Globus pallidus (tissue), 1 donor: ENCODE results near the gene ZNF335.
"Not testable (repeated sequence)": the region's sequence is repeated elsewhere in the genome, so short reads cannot be mapped to it uniquely, and the experiment has no call there.

Source experiments
- DNase-seq: peaks from one replicate; pipeline ENCODE4 v3.0.0-alpha.2; 2015; ENCODE audit warnings: low spot score

The ZNF335 gene

DNA sequence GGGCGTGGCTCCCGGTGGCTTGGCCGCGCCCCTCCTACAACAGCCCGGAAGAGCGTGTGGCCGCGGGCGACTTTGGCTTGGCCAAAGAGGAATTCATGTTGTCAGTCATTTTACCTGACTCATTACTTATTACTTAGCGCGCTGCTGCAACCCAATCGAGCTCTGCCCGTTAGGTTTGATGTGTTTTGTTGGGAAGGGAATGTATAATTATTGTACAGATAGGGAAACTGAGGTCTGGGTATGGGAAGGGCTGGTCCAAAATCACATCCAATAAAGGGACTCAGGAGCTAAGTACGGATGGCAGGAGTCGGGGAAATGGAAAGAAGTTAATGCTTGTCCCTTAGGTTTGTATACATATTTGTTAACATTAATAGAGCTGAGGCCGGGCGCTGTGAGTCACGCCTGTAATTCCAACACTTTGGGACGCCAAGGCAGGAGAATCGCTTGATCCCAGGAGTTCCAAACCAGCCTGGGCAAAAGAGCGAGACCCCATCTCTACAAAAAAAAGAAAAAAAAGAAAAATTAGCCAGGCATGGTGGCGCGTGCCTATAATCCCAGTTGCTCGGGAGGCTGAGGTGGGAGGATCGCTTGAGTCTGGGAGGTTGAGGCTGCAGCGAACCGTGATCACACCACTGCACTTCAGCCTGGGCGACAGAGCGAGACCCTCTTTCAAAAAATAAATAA lies 639 bp upstream of the ZNF335 start:
- no peak for DNase-seq

DNA sequence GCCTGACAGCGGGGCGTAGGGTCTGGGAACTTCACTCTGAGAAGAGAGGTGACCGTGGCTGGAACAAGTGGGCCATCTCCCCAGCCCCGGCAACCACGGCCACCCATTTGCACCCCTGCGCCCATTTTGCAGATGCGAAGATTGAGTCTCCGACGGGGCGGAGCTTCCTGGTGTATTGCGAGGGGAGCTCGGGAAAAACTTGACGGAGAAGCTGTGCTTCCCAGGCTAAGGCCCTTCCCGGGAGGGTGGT lies 653 bp downstream of the ZNF335 start:
- DNase-seq: no peak

- no peak for DNase-seq
Measured at GRCh38 chr20:45970646-45971424, 1.2 kb downstream of the ZNF335 start.

DNA sequence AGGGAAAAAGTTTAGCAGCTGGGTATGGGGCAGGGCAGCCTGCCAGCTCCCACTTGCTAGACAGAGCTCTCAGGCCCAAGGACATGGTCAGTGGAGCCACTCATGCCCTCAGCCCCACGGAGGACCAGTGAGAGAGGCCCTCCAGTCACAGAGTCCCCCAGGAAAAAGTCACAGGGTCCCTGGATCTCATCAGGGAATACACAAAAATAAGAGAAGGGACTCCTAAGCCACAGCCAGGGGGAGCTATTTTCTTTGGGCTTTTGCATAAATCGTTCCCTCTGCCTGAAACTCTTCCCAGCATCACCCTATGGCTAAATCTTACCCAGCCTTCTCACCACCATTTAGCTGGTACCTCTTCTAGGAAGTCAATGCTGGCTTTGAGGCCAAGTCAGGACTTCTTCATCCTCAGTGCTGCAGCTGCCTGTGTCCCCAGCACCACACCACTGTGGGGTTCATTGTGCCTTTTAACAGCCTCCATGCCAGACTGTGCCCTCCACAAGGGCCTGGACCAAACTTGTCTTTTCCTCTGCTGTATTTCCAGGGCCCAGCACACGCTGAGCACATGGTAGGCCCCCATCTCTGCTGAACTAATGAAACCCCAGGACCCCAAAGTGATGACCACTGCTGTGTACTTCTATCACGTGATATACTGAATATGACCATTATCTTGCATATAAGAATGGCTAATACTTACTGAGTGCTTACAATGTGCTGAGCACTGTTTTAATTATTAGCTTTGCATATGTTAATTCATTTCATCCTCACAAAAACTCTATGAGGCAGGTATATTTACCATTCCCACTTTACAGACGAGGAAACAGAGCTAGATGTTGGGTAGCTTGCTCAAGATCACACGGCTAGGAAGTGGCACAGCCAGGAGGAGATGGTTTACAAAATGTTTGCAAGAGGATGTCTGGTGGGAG lies 2.0 kb downstream of the ZNF335 start:
- peak; percentile 39 for DNase-seq

- no peak for DNase-seq
Measured at GRCh38 chr20:45968801-45969711, 2.9 kb downstream of the ZNF335 start.

DNA sequence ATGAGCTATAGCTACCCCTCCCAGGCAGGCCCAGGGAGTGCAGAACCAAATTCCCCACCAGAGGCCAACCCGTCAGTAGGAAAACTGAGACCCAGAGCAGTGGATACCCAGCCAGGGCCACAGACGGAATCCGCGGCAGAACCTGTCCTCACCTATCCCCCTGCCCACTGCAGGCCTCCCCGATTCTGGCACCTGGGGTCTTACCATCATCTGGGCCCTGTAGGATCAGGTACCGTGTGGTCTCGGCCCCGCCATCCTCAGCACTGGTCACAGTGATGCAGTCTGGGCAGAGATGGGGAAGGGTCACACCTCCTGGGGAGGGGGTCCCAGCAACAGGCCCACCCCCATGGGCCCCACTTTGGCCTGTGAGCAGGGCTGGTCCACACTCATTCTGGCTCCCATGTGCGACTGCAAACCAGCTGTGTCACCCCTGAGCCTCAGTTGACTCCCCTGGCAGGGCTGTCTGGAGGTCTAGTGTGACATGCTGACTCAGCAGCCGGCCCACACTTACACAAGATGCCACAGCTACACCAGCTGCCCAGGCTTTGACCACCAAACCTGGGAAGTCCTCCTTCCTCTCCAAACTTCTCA lies 3.8 kb downstream of the ZNF335 start:
- no peak for DNase-seq

GRCh38 chr20:45967551-45968080 lies 4.4 kb downstream of the ZNF335 start:
- DNase-seq: no peak

DNA sequence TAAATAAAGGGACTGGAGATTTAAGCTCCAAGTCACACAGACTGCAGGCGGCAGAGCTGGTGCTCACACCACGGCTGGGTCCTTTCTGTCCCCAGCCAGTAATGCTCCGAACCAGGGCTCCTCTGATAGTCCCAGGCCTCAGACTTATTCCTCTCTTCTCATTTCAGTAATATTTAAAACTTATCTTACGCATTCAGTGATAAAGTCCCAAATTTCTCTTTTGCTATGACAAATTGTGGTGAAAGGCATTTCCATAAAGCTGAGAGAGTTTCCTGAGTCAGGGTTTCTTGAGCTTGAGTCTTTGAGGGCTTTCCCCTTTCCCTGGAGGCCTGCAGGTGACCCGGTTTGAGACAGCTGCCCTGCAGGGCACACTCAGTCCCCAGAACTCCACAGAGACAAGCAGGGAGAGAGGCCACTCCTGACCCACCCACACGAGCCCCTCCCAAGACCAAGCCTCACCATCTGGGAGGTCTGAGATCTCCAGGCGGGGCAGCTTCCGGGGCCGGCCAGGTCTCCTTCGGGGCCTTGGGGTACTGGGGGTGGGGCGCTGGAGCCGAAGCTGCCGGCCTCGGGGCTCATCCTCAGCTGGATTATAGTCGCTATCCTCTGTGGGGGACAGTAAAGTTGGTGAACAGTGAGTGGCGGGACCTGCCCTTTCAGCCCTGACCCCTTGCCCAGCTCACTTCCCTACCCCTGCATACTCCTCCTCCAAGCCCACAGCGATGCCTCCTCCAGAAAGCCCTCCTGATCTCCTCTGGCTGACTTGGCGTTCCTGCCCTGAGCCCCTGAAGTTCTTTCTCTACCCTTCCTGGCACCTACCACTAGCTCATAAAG lies 6.6 kb downstream of the ZNF335 start:
- DNase-seq: no peak

DNA sequence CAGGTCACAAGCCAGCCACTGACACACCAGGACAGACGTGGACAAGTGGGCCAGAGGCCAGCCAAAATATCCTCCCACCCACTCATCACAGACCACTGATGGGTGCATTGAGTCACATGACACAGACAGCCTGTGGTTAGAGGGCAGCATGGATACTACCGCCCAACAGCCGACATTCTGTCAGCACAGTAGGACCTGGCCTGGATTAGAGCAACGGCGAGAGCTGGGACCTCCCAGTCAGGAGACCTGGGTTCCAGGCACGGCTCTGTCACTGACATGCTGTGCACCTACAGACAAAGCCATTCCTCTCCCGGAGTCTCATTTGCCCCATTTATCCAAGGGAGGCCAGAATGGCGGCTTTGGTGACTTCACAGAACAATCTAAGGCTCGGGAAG lies 8.0 kb downstream of the ZNF335 start:
- no peak for DNase-seq

- DNase-seq: no peak
Measured at GRCh38 chr20:45963059-45964005, 8.7 kb downstream of the ZNF335 start.

- DNase-seq: no peak
Measured at GRCh38 chr20:45962031-45962755, 9.8 kb downstream of the ZNF335 start.

DNA sequence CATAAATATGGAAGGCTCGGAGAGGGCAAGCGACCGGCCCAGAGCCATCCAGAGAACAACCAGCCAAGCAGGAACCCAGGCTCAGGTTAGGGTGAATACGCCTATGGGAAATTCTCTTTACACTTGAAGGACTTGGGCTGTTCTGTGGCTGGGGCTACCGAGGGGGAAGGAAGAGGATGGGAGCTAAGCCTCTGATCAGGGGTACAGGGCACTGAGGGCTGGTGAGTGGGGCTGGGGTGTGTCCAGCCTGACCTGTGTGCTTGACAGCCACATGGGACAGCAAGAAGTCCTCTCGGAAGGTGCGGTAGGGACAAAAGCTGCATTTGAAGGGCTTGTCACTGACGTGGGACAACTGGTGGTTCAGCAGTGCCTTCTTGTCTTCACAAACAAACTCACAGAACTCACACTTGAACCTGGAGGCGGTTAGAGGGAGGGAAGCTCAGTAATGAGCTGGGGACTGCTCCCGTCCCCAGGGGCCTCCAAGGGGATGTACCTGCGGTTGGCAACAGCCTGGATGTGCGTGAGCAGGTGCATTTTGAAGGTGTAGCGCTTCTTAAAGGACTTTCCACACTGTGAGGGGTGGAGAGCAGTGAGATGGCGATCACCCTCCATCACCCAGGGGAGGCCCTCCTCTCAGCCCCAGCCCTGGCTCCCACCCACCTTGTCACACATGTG lies 11.9 kb downstream of the ZNF335 start:
- no peak for DNase-seq

DNA sequence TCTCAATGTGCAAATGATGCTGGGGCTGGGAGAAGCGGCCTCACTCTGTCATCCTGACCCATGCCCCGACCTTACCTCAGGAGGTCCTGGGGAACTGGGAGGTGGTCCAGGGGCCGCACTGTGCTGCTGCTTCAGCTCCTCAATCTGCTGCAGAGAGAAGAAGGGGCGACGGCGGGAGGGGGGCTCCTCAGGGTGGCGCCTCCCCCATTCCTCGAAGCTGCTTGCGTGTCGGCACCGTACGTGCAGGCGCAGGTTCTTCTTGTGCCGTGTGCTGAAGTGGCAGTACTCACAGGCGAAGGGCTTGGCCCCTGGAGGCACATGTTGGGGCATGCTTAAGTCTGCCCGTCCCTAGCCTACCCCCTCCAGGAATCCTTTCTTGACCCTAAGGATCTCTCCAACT lies 12.9 kb downstream of the ZNF335 start:
- DNase-seq: no peak

GRCh38 chr20:45958593-45958992 lies 13.4 kb downstream of the ZNF335 start:
- no peak for DNase-seq

GRCh38 chr20:45957021-45957941 lies 14.7 kb downstream of the ZNF335 start:
- DNase-seq: no peak

DNA sequence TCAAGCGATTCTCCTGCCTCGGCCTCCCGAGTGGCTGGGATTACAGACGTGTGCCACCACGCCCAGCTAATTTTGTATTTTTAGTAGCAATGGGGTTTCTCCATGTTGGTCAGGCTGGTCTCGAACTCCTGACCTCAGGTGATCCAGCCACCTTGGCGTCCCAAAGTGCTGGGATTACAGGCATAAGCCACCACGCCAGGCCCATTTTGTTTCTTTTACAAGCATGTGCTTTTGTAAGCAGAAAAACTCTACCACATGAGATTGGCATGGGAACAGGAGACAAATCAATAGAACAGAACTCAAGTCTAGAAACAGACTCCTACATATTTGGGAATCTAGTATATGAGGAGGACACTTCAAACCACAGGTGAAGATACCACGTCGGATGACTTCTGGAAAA lies 15.7 kb downstream of the ZNF335 start:
- not testable (repeated sequence) for DNase-seq

- no peak for DNase-seq
Measured at GRCh38 chr20:45953672-45954071, 18.3 kb downstream of the ZNF335 start.
